Measurements from ENCODE around the gene TMEM63A.

Gene TMEM63A

GRCh38 chr1:225881959-225882693 is at the start of gene TMEM63A:
TMEM63A (minus strand) TSS chr1:225882380; CDS start chr1:225877580, 4,800 bp downstream.
- peak; percentile 39; the same call in 1 of the 2 replicates for TF ChIP-seq CTCF (IDR thresholded peaks at IDR 0.05)

GRCh38 chr1:225931270-225932136 is 49.3 kb upstream of the TMEM63A start:
- TF ChIP-seq CTCF (IDR thresholded peaks at IDR 0.05) = no peak

- TF ChIP-seq CTCF (IDR thresholded peaks at IDR 0.05) = no peak
Observed at GRCh38 chr1:225930566-225930965, 48.4 kb upstream of the TMEM63A start.

- no peak for TF ChIP-seq CTCF (IDR thresholded peaks at IDR 0.05)
Observed at GRCh38 chr1:225928186-225929175, 46.3 kb upstream of the TMEM63A start.

- no peak for TF ChIP-seq CTCF (IDR thresholded peaks at IDR 0.05)
Observed at GRCh38 chr1:225926551-225927113, 44.5 kb upstream of the TMEM63A start.

GRCh38 chr1:225923692-225924555 is 41.7 kb upstream of the TMEM63A start, which contains the start of gene PYCR2:
PYCR2 (minus strand) TSS chr1:225924250; CDS start chr1:225924110, 140 bp downstream.
- TF ChIP-seq CTCF (IDR thresholded peaks at IDR 0.05) = no peak

Measured in LNCAP (cell line).